ENCODE measurements around the gene TTC38.
"Not testable (repeated sequence)": the region's sequence is repeated elsewhere in the genome, so short reads cannot be mapped to it uniquely, and the experiment has no call there.

Gene TTC38

DNA sequence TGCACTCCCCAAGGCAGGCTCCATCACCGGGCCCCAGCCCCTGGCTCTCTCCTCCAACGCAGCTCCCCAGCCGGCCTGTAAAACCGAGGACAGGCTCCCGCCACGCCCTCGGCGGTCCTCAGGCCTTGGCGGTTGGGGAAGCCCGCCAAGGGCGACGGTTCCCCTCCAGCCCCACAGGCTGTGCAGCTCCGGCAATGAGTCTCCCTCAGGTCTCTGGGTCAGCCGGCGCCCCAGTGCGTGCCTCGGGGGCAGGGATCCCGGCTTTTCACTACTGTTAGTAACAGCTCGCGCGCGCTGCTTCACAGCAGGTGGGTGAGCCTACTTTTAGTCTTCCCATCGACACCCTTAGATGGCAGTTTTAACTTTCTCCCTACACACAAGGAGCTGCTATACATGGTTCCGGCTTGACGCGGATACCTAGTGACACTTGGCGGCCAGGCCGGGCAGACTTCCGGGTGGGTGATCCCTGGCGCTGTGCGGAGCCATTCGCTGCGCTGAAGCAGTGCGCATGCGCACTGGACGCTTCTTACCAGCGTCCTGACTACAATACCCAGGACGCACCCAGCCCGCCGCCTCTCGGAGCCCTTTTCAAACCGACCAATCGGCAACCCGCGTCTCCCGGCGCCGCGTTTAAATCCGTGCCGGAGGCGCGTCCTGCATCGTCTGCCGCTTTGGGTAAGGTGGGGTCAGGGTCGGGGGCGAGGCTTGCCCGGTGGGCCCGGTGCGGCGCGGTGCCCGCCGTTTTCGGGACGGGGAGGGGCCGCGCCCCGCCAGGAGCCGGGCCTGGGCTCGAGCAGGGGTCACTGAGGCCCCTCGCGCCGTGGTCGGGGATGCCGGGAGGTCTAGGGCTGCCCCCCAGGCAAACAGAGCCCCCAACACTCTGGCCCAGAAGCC lies 28.7 kb downstream of the TTC38 start, which contains the start of gene GTSE1:
GTSE1 (plus strand) TSS at position 614 of the 894 bp plus-strand sequence. CDS start 531 bp downstream, outside the sequence.
- peak; percentile 95 for DNase-seq (ENCODE audit: low read depth)

- DNase-seq (ENCODE audit: low read depth) = no peak
These were observed 29.5 kb downstream of the TTC38 start for GRCh38 chr22:46297151-46297812.

GRCh38 chr22:46299101-46299500 lies 31.3 kb downstream of the TTC38 start:
- no peak for DNase-seq (ENCODE audit: low read depth)

DNA sequence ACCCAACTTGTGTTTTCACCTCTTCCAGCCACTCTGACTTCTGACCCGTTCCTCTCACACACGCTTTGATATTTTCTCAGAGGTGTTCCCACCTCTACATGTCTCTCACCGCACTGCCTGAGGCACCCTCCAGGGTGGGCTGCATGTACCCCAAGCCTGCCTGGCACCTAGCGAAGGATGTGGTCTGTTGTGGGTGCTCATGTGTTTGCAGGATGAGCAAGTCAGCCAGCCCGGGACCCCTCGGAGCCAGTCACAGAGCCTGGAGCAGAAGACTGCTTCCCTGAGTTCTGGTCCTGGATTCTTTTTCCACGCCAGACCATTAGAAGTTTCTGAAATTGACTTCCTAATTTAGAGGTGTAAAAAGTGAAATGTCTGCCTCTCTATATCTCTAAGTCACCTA lies 32.7 kb downstream of the TTC38 start:
- no peak for DNase-seq (ENCODE audit: low read depth)

DNA sequence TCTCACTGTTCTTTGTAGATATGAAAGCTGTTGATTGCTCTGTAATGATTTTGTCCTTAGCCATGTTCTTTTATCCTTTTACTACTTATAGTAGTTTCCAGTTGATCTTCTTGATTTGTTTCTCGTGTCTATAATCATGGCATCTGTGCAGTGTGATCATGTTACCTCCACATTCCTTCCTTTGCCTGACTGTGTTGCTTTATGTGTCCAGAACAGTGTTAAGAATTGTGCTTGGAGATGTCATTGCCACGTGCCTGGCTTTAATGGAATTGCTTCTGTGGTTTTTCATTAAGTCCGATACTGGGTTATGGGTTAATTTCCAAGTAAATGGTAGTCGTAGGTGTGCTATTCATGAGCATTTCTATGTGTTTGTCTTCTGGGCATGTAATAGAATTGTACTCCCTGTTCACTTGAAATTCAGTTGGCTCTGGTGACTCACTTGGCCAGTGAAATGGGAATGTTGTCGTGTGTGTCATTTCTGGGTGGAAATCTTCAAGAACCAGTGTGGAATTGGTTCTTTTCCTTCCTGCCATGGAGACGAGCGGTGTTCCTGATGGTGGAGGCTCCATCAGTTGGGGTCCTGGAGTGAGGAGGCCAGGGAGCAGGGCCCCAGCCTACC lies 35.6 kb downstream of the TTC38 start:
- DNase-seq (ENCODE audit: low read depth) = no peak

DNA sequence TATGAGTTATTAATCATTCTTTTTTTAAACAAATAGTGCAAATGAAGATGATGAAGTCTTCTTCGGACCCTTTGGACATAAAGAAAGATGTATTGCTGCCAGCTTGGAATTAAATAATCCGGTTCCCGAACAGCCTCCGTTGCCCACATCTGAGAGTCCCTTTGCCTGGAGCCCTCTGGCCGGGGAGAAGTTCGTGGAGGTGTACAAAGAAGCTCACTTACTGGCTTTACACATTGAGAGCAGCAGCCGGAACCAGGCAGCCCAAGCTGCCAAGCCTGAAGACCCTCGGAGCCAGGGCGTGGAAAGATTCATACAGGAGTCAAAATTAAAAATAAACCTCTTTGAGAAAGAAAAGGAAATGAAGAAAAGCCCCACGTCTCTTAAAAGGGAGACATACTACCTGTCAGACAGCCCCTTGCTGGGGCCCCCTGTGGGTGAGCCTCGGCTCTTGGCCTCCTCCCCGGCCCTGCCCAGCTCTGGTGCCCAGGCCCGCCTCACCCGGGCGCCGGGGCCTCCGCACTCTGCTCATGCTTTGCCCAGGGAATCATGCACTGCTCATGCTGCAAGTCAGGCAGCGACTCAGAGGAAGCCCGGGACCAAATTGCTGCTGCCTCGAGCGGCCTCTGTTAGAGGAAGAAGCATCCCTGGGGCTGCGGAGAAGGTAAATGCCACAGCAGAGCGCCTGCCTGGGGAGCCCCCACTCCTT lies 40.6 kb downstream of the TTC38 start:
- DNase-seq (ENCODE audit: low read depth) = no peak

GRCh38 chr22:46309526-46310085 lies 41.8 kb downstream of the TTC38 start:
- DNase-seq (ENCODE audit: low read depth) = no peak

DNA sequence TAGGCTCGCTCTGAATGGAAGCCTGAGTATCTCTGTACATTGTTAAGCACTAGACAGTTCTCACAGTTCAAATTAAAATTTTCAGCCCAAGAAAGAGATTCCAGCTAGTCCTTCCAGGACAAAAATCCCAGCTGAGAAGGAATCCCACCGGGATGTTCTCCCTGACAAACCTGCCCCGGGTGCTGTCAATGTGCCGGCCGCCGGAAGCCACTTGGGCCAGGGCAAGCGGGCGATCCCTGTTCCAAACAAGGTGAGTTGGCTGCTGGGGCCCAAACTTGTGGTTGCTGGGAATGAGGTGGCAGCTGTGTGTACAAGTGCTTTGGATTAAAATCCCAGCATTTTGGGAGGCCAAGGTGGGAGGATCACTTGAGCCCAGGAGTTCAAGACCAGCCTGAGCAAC lies 44.2 kb downstream of the TTC38 start:
- no peak for DNase-seq (ENCODE audit: low read depth)

GRCh38 chr22:46312848-46313247 lies 45.0 kb downstream of the TTC38 start:
- not testable (repeated sequence) for DNase-seq (ENCODE audit: low read depth)

DNA sequence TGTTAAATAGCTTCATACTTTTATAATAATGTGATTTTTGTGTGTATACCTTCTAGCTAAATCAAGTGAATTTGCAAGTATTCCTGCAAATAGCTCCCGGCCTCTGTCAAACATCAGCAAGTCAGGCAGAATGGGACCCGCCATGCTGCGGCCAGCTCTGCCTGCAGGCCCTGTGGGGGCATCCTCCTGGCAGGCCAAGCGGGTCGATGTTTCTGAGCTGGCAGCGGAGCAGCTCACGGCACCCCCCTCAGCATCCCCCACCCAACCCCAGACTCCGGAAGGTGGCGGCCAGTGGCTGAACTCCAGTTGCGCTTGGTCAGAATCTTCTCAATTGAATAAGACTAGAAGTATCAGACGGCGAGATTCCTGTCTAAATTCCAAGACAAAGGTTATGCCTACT lies 48.2 kb downstream of the TTC38 start:
- no peak for DNase-seq (ENCODE audit: low read depth)

DNA sequence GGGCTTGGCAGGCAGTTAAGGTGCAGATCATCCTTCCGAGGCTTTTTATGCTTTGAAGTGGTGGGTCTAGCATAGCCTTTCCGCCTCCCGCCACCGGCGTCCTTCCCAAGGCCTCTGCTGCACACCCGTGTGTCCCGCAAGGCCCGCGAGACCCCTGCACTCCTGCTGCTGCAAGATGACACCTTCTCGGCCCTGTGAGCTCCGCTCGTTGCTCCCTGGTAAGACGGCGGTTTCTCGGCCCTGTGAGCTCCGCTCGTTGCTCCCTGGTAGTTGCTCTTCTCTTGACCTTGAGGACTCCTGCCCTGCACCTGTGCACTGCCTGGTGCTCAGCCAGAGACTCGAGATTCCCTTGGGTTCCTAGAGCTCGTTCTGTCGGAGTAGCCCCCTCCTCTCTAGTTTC lies 49.8 kb downstream of the TTC38 start:
- DNase-seq (ENCODE audit: low read depth) = no peak

DNA sequence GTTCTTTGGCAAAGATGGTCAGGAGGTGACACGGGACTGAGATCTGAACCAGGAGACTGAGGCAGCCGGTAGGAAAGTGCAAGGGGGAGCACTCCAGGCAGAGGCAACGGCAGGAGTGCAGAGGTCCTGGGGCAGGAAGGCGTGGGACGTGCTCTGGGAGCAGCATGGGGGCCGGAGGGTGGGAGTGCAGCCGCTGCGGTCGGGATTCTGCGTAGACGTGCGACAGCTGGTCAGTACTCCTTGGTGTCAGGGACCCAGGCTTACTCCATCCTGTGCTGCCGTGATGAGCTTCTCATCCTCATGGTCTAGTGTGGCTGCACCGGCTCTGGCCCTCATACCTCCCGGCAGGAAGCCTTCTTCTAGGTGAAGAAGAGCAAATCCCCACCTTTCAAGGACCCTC lies 50.8 kb downstream of the TTC38 start:
- DNase-seq (ENCODE audit: low read depth) = no peak

DNA sequence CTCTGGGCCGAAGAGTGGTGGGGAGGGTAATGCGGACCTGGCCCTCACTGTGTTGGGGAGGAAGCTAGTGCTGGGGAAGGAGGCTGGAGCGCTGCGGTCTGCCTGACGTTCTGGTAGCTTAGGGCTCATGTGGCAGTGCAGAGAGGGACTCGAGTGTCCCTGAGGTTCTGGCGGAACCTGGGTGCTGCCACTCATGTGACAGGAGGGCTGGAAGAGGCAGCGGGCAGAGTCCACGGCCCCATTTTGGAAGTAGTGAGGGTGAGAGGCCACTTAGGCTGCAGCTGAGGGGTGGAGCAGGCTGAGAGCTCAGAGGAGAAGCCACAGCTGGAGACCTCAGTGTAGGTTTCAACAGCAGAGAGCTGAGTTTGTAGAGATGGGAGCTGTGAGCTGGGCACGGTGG lies 51.5 kb downstream of the TTC38 start:
- DNase-seq (ENCODE audit: low read depth) = no peak

- no peak for DNase-seq (ENCODE audit: low read depth)
These were observed 52.4 kb downstream of the TTC38 start for GRCh38 chr22:46320166-46320710.

GRCh38 chr22:46320716-46321386 lies 53.0 kb downstream of the TTC38 start:
- no peak for DNase-seq (ENCODE audit: low read depth)

DNA sequence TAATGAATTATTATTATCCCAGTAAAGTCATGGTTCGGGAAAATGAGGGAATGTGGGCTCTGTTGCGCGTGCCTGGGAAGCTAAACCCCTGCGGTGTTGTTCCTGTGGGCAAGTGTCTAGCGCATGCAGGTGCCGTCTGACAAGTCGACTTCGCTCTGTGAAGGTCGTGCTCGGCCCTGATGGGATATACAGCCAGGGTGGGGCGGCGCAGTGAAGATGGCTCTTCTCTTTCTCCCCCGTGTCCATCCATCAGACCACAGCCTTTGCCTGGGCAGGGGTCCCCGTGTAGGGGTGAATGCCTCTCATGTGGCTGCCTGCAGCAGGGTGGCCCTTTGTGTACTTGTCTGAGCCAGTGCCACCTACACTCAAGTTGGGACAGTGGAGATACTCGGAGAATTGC lies 54.9 kb downstream of the TTC38 start:
- no peak for DNase-seq (ENCODE audit: low read depth)

DNA sequence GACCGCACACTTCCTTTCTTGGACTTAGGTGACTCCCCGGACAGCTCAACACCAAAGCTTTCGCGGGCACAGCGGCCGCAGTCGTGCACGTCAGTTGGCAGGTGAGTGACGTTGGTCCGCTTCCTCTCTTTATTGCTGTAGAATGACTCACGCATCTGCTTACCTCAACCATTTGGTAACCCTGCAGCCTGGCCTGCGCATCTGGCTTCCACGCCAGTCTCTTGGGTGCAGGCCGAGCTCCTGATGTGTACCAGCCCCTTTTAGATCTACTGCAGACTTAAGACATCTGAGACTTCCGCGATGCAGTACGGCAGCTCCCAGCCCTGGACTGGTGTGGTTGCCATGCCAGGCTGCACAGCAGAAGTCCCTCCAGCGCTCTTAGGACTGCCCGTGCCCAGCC lies 55.4 kb downstream of the TTC38 start:
- DNase-seq (ENCODE audit: low read depth) = no peak

DNA sequence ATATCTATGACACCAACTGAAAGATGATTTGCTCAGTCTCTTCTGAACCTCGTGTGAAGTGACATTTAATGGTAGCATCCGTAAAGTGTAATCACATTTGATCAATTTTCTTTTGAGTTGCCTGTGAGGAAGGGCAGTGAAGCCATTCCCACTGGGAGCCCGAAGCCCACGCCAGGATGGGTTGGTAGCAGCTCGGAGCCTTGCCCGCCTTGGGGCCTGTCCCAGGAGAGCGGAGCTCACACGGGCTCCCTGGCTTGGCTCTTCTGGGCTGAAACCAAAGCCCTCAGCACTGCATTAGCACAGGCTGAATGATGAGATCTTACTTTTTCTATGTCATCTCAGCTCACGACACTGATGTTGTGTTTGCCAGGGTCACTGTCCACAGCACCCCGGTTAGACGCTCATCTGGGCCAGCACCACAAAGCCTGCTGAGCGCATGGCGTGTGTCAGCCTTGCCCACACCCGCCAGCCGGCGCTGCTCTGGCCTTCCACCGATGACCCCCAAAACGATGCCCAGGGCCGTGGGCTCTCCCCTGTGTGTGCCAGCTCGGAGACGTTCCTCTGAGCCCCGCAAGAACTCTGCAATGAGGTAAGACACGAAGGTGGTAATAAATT lies 58.4 kb downstream of the TTC38 start:
- DNase-seq (ENCODE audit: low read depth) = no peak

DNA sequence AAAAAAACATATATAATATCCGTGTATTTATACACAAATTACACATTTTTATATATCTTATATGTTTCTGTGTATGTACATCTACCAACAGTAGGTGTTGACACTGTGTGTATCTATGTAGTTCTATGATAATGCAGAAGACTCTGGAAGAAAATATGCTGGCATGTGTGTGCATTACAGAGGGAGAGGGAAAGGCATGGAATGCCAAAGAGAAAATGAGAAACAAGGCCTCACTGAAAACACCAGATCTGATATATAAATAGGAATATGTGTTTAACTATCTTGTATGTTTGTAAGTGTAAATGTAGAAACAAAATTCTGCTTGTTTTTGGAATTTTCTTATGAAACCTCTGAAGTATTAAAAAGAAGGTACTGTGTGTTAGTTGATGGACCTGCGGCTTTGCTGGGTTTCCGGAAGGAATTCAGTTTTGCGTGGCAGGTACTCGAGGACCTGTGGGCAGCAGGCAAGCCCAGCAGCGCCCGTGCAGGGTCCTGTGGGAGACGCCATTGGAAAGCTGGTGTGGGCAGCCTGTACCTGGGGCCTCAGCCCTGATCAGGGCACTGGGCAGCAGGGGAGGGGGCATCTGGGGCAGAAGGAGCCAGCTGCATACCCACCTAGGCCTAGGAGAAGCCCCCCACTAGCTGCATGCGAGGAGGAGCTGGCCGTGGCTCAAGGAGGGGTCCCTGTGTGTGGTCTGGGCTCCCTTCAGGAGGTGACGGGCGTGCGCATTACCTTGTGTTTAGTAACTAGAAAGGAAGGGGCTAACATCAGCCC lies 60.1 kb downstream of the TTC38 start:
- DNase-seq (ENCODE audit: low read depth) = no peak

- no peak for DNase-seq (ENCODE audit: low read depth)
These were observed 61.0 kb downstream of the TTC38 start for GRCh38 chr22:46328797-46329196.
